ENCODE measurements around the gene DMBX1. TPM values are rescaled to one million over a fixed set of nuclear protein-coding genes. Genes with fewer than 3 reads are reported as not detected.

DMBX1 gene
- total RNA-seq, 1 donor from 2014 or later, result not detected

DNA sequence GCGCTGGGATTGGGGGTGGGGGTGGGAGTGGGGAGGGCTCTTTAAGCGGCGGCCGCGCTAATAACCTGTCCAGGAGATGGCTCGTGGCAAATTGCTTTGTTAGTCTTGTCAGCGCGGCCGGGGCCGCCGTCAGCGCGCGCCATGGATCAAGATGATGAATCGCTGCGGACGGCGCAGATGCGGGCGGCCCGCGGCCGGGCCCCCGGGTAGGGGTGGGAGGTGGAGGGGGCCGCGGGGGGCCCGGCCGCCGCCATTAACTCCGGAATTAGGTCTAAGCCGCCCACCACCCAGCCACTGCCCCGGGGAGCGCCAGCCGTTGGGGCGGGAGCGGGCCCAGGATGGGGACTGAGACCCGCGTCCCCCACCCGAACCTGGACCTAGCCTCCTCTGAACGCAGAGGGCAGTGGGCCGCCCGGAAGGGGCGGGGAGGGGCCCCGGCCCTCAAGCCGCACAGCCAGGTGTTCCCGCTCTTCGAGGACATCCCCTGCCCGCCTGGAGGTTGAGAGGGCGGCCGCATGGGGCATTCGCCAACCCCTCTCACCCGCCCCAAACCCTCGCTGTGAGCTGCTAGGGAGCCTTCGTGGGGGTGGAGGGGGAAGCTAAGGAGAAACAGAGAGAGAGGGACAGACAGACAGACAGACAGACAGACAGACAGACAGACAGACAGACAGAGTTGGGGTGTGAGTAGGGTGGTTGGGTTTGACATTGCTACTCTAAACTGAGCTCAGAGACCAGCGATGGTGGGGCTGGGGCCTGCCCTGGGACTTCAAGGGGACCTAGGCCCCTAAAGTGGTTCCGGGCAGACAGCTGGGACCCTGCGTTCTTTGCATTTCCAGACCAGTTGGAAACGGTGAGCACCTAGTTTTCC is 3.8 kb upstream of the DMBX1 start:
- H3K27me3 ChIP-seq, result peaks cover 19% of the 10 kb centered on the region
- TF ChIP-seq, protein P1, sequence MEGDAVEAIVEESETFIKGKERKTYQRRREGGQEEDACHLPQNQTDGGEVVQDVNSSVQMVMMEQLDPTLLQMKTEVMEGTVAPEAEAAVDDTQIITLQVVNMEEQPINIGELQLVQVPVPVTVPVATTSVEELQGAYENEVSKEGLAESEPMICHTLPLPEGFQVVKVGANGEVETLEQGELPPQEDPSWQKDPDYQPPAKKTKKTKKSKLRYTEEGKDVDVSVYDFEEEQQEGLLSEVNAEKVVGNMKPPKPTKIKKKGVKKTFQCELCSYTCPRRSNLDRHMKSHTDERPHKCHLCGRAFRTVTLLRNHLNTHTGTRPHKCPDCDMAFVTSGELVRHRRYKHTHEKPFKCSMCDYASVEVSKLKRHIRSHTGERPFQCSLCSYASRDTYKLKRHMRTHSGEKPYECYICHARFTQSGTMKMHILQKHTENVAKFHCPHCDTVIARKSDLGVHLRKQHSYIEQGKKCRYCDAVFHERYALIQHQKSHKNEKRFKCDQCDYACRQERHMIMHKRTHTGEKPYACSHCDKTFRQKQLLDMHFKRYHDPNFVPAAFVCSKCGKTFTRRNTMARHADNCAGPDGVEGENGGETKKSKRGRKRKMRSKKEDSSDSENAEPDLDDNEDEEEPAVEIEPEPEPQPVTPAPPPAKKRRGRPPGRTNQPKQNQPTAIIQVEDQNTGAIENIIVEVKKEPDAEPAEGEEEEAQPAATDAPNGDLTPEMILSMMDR (IDR thresholded peaks at IDR 0.05), result no peak
- H3K36me3 ChIP-seq, result no peaks in the 10 kb centered on the region
- no peaks in the 10 kb centered on the region for H3K9me3 ChIP-seq
- peaks cover 9 to 12% of the 10 kb centered on the region in 2 donors for H3K4me1 ChIP-seq
- H3K4me3 ChIP-seq, result no peak overlapping the region
- no peak overlapping the region for H3K27ac ChIP-seq
- intact Hi-C loops (cut with DNase I), result no loop called here
- no peak for DNase-seq (ENCODE audit: low spot score in 2 of 2)

DNA sequence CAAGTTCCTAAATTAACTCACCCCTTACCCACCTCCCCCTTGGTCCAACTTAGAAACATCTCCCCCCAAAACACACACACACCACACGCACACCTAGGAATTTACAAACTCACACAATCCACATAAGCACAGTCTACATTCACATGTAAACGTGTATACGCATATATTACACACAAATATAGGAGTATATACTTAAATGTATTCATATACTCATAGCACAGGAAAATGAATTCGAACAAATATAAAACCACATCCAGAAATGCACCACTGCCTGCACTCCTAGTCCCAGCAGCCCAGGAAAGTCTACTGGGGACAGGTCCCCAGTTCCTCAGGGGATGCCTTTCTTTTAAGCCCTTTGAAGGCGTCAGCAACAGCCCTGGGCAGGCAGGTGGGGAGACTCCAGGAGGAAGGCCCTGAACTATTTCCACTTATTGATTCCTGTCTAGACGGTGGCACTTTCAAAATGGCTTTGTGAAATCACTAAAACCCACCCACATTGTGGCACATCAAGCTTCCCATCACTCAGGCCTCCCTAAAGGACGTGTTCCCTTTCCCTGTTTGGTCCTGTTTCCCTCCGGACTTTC is 3.1 kb upstream of the DMBX1 start:
- no peak overlapping the region for H3K4me3 ChIP-seq
- no peak for DNase-seq (ENCODE audit: low spot score in 2 of 2)
- peaks cover 26% of the 10 kb centered on the region for H3K27me3 ChIP-seq

DNA sequence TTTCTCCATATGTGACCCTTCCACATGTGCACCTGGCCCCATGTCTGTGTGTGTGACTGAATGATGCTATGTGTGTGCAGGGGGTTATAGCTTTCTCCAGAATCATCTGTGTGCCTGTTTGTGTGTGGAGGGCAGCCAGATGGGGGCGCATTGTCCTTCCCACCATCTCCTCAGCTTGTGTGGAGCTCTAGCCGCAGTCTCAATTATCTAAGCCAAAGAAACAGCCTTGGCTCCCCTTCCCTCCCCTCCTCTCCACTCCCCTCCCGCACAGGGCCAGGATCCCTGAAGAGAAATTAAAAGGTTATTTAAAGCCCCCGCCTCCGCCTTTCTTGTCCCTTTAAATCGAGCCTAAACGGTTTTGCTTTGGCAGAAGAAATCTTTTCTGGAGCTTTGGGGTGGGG is 1.8 kb upstream of the DMBX1 start:
- intact Hi-C loops (cut with DNase I), result no loop called here
- Histone ChIP-seq H3K27me3 (peaks cover 29% of the 10 kb centered on the region), H3K9me3 (no peaks in the 10 kb centered on the region), H3K4me3 (no peak overlapping the region), H3K36me3 (no peaks in the 10 kb centered on the region), H3K4me1 (peaks cover 9 to 13% of the 10 kb centered on the region in 2 donors), H3K27ac (no peak overlapping the region)
- no peak for DNase-seq (ENCODE audit: low spot score in 2 of 2)
- TF ChIP-seq, protein P1 (IDR thresholded peaks at IDR 0.05), result no peak

More for the DNA sequence above, 3.1 kb upstream of the DMBX1 start:
- H3K27ac ChIP-seq, result no peak overlapping the region
- peaks cover 9 to 13% of the 10 kb centered on the region in 2 donors for H3K4me1 ChIP-seq
- no peaks in the 10 kb centered on the region for H3K36me3 ChIP-seq
- H3K9me3 ChIP-seq, result no peaks in the 10 kb centered on the region
- TF ChIP-seq, protein P1 (IDR thresholded peaks at IDR 0.05), result no peak
- intact Hi-C loops (cut with DNase I), result no loop called here

DNA sequence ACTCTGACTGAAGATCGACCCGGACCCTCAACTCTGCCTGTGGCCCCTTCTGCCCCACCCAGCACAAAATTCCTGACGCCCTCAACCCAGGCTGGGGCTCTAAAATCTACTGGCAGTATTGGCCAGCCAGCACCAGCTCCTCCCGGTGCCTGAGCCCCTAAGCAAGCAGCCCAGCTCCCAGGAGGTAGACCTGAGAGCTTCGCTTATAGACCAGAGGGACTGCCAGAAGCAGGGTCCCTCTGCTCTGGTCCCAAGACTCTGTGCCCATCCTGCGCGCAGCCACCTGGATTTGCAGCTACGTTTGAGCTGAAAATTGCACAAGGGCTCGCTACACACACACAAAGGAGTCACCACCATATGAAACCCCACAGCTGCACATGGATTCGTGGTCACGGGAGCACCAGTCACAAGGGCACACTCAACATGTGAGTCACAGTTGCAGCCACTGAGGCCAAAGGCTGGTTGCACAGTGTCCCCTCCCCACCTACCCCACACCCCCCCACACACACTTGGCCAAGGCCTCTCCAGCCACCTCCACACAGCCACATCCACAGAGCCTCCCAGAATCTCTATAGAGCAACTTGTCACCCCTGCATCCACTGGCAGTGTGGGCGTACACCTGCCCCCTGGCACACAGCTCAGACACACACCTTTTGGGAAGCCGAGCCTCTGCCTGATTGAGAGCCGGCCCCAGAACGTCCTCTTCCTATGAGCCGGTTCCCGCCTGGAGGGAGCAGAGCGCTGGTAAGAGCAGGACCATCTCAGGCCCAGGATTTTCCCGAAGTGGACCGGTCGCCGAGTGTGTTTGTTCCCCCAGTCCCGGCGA is 1.1 kb upstream of the DMBX1 start:
- DNase-seq (ENCODE audit: low spot score in 2 of 2), result no peak
- intact Hi-C loops (cut with DNase I), result no loop called here
- H3K4me3 ChIP-seq, result no peak overlapping the region
- peaks cover 29% of the 10 kb centered on the region for H3K27me3 ChIP-seq
- H3K9me3 ChIP-seq, result no peaks in the 10 kb centered on the region
- peaks cover 9 to 13% of the 10 kb centered on the region in 2 donors for H3K4me1 ChIP-seq
- TF ChIP-seq, protein P1 (IDR thresholded peaks at IDR 0.05), result no peak
- no peak overlapping the region for H3K27ac ChIP-seq
- H3K36me3 ChIP-seq, result no peaks in the 10 kb centered on the region

DNA sequence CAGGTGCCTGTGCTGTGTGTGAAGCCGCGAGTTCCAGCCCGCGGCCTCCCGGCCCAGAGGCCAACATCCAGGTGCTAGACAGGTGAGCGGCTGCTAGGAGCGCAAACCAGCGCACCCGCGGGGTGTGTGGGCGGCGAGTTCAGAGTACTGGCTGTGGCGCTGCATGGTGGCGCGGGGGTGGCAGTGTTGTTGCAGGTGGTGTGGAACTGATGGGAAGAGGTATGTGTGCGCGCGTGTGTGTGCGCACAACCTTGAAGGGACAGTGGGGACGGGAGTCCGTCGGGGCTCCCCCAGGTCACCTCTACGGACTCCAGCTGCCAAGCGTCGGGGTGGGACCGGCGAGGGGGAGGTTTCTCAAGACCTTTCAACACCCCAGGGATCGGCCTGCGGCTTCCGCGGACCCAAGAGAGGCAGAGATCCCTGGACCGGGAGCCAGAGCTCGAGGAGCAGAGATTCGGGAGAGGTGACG is 433 bp upstream of the DMBX1 start:
- Histone ChIP-seq H3K4me3 (peak overlapping the region; percentile 50 to 55), H3K9me3 (no peaks in the 10 kb centered on the region), H3K27me3 (peaks cover 29% of the 10 kb centered on the region), H3K36me3 (no peaks in the 10 kb centered on the region), H3K27ac (no peak overlapping the region), H3K4me1 (peaks cover 9 to 13% of the 10 kb centered on the region in 2 donors)
- intact Hi-C loops (cut with DNase I), result no loop called here
- TF ChIP-seq, protein P1 (IDR thresholded peaks at IDR 0.05), result no peak
- DNase-seq (ENCODE audit: low spot score in 2 of 2), result no peak
